Cardiac fibroblast (primary cell): ENCODE data around the gene SLC12A8.

Source experiments
- DNase-seq, 2 donors: peaks; one replicate each; pipeline versions ENCODE4 v3.0.0 to v3.0.0-alpha.2; 2010; ENCODE audit warnings: low read depth in 2 of 2
- H3K4me3 ChIP-seq, 2 donors: replicated peaks in 1 of 2; 1 replicate in 1 of 2; 2 replicates in 1 of 2; pipeline ENCODE4 v1.5.1; 2011; ENCODE audit warnings: low read depth in 2 of 2, low read length in 2 of 2, mild to moderate bottlenecking in 2 of 2, moderate library complexity in 1 of 2
- TF ChIP-seq, protein P1 (sequence below): IDR thresholded peaks from one replicate; pipeline ENCODE4 v1.5.1; 2011; ENCODE audit warnings: low read depth, mild to moderate bottlenecking, low read length, inconsistent platforms

The SLC12A8 gene

GRCh38 chr3:125128861-125129501 lies 83.6 kb downstream of the SLC12A8 start:
- TF ChIP-seq, protein P1, sequence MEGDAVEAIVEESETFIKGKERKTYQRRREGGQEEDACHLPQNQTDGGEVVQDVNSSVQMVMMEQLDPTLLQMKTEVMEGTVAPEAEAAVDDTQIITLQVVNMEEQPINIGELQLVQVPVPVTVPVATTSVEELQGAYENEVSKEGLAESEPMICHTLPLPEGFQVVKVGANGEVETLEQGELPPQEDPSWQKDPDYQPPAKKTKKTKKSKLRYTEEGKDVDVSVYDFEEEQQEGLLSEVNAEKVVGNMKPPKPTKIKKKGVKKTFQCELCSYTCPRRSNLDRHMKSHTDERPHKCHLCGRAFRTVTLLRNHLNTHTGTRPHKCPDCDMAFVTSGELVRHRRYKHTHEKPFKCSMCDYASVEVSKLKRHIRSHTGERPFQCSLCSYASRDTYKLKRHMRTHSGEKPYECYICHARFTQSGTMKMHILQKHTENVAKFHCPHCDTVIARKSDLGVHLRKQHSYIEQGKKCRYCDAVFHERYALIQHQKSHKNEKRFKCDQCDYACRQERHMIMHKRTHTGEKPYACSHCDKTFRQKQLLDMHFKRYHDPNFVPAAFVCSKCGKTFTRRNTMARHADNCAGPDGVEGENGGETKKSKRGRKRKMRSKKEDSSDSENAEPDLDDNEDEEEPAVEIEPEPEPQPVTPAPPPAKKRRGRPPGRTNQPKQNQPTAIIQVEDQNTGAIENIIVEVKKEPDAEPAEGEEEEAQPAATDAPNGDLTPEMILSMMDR = no peak
- DNase-seq = peak; percentile 78 to 96
- H3K4me3 ChIP-seq = no peak overlapping the region

- no peak for DNase-seq
- no peak overlapping the region for H3K4me3 ChIP-seq
- TF ChIP-seq, protein P1 = no peak
These were observed 86.2 kb downstream of the SLC12A8 start for GRCh38 chr3:125126323-125126722.

GRCh38 chr3:125125821-125126245 lies 86.7 kb downstream of the SLC12A8 start:
- TF ChIP-seq, protein P1 = no peak
- no peak overlapping the region for H3K4me3 ChIP-seq
- DNase-seq = peak; percentile 85 to 97

- TF ChIP-seq, protein P1 = no peak
- DNase-seq = peak; percentile 55 to 93
- H3K4me3 ChIP-seq = no peak overlapping the region
These were observed 88.9 kb downstream of the SLC12A8 start for GRCh38 chr3:125123451-125124305.

DNA sequence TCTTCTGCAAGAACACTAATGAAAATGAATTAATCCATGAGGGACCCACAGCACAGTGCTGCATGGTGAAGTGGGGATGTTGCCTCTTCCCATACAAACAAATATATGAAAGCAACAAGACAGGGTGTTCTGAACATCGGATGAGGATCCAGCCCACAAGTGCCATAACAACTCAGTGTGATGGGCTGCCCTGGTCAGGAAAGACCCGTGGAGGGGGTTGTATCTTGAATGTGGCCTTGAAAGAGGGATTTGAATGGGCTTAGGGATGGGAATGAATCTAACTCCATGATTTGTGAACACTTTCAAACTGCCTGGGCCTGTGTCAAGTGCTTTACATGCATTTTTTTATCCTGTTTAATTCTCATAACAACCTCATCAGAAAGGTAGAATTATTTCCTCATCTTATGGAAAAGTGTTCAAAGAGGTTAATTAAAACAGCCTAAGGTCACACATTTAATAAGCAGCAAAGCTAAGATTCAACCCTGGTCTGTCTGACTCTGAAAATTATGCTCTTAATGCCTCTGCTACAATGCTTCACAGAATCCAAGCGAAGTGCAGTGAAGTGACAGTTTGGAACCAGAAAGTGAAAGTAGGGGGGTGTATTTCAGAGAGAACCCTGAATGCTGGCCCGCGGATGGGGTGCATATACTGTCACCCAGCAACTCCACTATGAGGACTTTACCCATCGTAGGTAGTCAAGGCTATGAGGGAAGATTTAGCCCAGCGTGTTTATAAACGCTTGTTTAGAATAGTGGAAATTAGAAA lies 91.1 kb downstream of the SLC12A8 start:
- TF ChIP-seq, protein P1 = no peak
- DNase-seq = no peak
- H3K4me3 ChIP-seq = no peak overlapping the region

GRCh38 chr3:125120379-125121122 lies 92.0 kb downstream of the SLC12A8 start:
- TF ChIP-seq, protein P1 = no peak
- no peak overlapping the region for H3K4me3 ChIP-seq
- peak in 1 of 2 donors; percentile 56 for DNase-seq
